GM15510 (cell line): ENCODE measurements around the gene MBTPS1.

Source experiments
- POLR2A ChIP-seq: IDR thresholded peaks from 3 replicates; pipeline ENCODE4 v1.6.1; 2011; ENCODE audit warnings: borderline replicate concordance; ENCODE audit not compliant: insufficient read length; ENCODE audit errors: extremely low read depth

The MBTPS1 gene

DNA sequence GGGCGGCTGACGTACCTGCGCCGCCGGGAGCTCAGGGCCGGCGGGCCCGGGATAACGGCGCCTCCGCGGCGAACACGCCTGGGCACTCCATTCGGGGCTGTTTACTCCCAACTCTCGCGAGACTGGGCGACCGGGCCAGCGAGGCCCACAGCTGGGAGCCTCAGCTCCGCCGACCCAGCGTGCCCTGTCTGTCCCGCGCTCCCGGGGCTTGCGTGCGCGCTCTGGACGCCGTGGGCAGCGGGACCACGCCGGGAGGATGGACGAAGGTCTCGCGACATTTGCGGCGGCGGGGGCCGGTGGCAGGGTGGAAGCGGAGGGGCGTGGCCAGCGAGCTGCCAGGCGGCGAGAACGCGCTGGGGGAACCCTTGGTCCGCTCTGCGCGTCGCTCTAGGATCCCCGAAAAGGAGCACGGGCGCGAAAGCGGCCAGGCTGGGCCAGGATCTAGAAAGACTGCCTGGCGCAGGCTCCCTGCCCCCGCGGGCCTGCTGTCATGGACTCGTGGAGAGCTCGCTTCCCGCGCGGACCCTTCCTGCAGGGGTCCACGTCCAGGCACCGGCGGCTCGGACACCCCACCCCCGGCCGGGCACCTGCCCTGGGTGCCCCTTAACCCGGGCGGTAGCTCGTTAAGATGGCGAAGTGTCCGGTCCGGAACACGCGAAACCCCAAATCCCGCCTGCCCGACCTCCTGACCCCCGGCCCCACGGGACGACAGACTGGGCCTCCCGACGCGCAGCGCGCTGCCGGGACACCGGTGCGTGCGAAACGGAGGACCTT lies at the start of gene MBTPS1:
TSS of gene MBTPS1 (minus strand) at position 223 of the 774 bp plus-strand sequence. CDS start 15,159 bp downstream, outside the sequence.
- peak; percentile 82 for TF ChIP-seq POLR2A

DNA sequence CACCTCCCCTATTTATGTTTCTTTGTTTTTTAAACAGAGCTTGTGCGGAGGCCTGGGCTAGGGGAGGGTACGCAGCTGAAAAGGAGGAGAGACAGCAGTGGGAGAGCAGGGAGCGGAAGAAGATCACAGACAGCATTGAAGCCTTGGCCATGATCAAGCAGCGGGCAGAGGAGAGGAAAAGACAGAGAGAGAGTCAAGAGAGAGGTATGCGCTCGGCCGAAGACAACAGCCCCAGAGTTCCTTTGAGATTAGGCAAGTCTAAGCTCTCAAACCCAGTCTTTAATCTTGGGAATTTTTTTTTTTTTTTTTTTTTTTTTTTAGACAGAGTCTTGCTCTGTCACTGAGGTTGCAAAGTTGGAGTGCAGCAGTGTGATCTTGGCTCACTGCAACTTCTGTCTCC lies 49.0 kb upstream of the MBTPS1 start:
- no peak for TF ChIP-seq POLR2A

DNA sequence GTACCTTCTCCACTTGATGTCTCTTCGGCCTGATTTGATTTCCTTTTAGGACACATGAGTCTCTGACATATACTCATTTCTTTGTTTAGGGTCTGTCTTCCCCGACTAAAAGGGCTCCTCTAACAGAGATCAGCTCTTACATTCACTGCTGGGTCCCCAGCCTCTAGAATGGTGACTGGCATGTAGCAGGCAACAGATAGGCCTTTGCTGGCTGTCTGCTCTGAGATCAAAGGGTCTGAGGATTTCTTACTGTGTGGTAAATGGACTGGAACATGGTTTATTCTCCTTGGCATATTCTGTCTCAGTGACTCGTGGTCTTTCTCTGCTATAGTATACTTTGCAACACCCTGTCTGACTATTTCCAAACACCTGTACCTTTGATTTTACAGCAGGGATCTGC lies 45.1 kb upstream of the MBTPS1 start:
- no peak for TF ChIP-seq POLR2A

DNA sequence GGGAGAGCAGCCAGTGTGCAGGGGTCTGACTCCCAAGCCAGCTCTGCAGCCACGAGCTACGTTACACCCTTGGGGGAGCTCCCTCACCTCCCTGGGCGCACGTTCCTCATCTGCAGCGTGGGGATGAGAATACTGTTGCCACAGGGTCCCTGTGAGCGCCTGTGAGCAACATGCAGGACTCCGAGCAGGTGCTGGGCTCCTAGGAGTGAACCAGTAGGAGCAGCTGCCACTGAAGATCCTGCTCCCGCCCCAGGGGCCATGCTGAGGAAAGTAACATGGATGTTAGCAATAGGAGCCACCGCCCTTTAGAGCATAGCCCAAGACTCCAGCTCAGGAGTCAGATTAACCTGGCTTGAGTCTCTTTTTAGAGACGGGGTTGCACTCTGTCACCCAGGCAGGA lies 44.3 kb upstream of the MBTPS1 start:
- TF ChIP-seq POLR2A: no peak

DNA sequence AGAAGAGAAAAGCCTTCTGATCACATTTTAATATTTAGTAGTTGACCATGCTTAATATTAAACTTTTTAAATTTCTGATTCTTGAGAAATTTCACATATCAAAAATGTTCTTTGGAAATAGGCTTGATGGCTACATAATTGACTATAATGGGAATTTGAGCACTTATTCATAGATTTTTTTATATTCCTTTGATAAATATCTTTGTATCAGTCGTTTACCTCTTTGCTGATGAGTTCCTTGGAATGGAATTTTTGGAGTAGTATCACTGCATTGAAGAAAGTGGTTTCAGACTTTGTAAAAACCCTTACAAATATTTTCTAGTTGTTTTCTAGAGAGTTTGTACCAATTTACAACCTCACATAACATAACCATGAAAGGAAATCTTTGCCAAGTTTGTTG lies 43.1 kb upstream of the MBTPS1 start:
- no peak for TF ChIP-seq POLR2A

DNA sequence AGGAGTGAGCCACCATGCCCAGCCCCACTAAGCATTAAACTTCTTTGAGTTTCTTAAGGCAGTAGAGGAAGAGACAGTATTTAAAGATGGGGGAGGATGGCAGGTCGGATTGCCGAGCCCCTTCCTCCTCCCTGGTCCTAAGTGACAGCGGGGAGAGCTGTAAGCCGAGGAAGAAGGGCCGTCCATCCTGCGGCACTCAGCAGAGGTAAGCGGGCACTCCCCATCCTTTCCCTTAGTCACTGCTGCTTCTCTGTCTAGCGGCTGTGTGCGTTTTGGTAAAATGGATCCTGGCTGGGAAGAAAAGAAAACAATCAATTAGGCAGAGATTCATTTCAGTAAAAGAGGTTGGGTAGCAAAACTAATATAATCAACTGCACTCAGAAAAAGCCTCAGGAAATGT lies 42.3 kb upstream of the MBTPS1 start:
- TF ChIP-seq POLR2A: no peak

DNA sequence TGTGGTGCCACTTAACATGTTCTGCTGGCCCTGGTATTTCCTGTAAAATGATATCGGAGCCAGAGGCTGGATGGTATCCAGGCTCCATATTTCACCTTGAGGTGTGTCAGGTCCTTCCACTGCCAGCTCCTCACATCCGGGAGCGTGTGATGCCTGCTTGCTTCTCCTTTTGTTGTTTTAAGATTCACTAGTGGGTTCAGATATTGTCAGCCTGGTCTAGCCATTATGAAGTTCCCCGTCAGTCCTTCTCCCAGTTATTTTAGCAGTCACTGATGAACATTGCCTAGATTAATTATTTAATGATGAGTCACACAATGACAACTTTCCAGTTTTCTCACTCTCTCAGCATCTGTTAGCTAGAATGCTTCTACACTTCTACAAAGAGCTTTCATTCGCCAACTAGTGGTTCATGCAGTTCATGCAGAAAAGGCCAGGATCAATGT lies 39.6 kb upstream of the MBTPS1 start:
- no peak for TF ChIP-seq POLR2A

DNA sequence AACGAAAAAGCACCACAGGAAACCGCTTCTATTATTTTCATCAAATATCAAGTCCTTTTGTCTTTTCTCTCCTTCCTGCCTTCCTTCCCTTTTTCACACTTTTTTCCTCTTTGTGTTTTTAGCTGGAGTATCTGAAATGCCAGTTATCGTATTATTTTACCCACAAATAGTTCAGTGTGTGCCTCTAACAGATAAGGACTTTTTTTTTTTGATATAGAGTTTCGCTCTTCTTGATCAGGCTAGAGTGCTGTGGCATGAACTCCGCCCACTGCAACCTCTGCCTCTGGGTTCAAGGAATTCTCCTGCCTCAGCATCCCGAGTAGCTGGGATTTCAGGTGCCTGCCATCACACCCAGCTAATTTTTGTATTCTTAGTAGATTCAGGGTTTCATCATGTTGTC lies 39.0 kb upstream of the MBTPS1 start:
- no peak for TF ChIP-seq POLR2A

DNA sequence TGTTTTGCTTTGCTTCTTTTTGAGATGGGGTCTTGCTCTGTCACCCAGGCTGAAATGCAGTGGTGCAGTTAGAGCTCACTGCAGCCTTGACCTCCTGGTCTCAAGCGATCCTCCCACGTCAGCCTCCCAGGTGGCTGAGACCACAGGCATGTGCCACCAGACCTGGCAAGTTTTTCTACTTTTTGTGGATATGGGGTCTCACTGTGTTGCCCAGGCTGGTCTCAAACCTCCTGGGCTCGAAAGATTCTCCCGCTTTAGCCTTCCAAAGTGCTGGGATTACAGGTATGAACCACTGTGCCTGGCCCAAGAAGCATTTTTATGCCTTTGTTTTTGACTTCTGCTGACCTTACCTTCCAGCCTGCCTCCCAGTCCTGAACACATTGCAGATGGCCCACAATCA lies 38.5 kb upstream of the MBTPS1 start:
- no peak for TF ChIP-seq POLR2A

DNA sequence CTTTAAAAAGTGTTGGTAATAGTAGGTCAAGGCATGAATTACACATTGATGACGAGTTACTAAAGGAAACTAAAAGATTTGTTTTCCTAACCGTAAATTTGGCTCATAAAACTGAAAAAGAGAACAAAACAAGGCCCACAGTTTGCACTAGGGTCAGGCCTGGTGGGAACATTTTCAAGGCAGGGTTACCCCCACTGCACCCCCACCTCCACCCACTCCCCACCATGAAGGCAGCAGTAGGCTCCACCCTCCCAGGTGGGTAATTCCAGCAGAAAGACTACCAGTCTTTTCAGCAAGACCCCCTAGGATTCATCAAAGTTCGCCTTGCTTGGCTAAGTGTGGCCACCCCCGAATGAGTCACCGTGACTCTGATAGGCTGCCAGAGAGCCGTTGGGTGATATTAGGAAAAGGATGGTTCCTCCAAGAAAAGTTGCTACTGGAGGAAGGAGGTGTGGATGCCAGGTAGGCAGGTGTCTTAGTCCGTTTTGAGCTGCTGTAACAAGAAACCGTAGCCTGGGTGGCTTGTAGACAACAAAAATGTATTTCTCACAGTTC lies 37.0 kb upstream of the MBTPS1 start:
- no peak for TF ChIP-seq POLR2A

DNA sequence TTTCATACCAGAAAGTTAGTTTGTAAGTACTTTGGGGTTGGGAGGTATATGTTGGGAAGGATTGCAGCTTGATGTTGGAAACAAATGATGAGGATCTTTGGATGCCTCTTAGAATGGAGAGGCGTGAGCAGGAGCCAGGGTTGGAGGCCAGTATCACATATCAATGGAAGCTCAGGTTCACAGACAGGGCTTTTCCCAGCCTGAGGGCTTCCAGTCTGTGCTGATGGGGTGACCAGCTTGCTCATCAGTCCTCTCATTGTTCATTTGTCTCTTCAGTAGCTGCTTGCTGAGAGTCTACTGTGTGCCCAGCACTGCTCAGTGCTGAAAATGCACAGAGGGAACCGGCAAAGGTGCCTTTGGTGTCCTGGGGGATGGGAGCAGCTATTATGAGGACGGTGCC lies 34.2 kb upstream of the MBTPS1 start:
- TF ChIP-seq POLR2A: no peak

DNA sequence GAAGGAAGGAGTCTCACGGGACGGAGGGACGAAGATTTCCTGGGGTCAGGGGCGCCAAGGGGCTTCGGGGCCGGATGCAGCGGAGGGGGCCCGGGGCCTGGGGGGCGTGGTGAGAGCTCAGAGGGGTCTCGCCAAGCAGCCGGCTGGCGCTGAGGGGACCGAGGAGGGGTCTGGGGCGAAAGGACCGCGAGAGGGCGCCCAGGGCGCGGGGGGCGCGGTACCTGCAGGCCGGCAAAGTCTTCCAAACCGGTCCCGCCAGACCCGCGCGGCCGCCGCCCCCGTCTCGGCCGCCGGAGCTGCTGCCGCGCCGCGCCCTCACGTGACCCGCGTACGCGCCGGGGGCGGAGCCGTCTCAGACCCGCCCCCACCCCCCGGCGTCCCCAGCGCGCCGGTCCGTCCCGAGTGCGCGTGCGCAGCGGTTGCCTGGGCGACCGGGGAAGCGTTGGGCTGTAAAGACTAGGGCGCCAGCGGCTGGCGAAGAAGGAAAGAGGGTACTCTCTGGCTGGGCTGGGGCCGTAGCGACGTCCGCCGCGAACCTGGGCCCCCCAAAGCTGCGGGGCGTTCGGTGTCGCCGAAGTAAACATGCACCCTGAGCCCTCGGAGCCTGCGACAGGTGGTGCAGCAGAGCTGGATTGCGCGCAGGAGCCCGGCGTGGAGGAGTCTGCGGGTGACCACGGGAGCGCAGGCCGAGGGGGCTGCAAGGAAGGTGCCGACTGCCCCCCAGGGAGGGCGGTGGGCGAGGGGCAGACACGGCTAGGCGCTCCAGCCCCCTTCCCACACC lies 28.3 kb upstream of the MBTPS1 start, which contains the start of the genes DNAAF1 and HSDL1:
TSS of gene DNAAF1 (plus strand) at position 450 of the 781 bp plus-strand sequence. CDS start at position 583, 133 bp downstream.
TSS of gene HSDL1 (minus strand) at position 319 of the 781 bp plus-strand sequence. CDS start 13,856 bp downstream, outside the sequence.
- peak; percentile 70 for TF ChIP-seq POLR2A

DNA sequence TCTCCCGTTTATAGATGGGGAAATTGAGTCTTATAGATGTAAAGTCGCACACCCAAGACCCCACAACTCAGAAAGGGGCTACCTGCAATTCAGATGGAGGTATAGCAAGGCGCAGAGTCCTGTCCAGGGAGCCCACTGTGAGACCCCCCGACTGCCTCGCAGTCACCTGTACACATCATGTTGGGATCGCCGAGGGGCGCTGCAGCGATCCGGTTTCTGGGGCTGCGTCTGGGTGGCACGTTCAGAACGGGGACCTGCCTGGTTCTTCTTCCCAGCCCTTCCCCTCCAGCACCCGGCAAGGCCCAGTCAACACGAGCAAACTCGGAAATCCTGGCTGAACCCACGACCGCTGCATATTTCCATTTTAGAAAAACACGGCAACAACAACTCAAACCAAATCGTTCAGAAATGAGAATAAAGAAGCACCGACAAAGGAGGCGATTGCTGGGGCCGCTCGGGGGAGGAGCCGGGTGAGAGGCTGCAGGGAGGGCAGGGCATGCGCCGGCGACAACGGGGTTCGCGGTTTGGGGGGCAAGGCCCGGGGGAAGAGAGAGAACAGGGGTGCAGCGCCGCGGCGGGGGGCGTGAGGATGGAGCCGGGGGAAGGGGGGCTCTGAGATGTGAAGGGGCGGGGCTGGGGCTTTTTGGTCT lies 27.6 kb upstream of the MBTPS1 start:
- TF ChIP-seq POLR2A: no peak

DNA sequence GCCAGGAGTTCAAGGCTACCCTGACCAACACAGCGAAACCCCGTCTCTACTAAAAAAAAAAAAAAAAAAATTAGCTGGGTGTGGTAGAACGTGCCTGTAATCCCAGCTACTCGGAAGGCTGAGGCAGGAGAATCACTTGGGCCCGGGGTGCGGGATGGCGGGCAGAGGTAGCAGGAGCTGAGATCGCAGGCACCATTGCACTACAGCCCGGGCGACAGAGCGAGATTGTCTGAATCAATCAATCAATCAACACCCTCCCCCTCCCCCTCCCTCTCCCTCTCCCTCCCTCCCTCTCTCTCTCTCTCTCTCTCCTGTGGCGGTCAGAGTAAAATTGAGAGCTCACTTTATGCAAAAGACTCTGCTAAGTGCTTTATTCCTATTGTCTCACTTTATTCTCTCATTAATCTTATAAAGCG lies 27.1 kb upstream of the MBTPS1 start:
- TF ChIP-seq POLR2A: no peak

DNA sequence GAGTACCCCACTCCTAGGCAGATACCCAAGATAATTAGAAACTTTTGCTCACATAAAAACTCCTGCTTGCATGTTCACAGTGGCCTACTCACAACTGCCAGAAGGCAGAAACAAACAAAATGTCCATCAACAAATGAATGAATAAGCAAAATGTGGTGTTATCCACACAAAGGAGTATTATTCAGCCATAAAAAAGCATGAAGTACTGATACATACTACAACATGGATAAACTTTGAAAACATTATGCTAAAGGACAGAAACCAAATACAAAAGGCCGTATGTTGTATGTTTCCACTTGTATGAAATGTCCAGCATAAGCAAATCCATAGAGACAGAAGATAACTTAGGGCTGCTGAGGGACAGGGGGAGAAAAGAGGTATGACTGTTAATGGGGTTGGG lies 26.3 kb upstream of the MBTPS1 start:
- no peak for TF ChIP-seq POLR2A
